GM21737 (cell line): ENCODE results near the gene GCLC.
"Not testable (repeated sequence)": the region's sequence is repeated elsewhere in the genome, so short reads cannot be mapped to it uniquely, and the experiment has no call there.

Source experiments
- ATAC-seq: cut with Tn5 transposase; IDR thresholded peaks from one replicate; pipeline ENCODE4 v1.9.1; 2021; ENCODE audit warnings: mild to moderate bottlenecking, moderate library complexity; ENCODE audit not compliant: unreplicated experiment

The GCLC gene

DNA sequence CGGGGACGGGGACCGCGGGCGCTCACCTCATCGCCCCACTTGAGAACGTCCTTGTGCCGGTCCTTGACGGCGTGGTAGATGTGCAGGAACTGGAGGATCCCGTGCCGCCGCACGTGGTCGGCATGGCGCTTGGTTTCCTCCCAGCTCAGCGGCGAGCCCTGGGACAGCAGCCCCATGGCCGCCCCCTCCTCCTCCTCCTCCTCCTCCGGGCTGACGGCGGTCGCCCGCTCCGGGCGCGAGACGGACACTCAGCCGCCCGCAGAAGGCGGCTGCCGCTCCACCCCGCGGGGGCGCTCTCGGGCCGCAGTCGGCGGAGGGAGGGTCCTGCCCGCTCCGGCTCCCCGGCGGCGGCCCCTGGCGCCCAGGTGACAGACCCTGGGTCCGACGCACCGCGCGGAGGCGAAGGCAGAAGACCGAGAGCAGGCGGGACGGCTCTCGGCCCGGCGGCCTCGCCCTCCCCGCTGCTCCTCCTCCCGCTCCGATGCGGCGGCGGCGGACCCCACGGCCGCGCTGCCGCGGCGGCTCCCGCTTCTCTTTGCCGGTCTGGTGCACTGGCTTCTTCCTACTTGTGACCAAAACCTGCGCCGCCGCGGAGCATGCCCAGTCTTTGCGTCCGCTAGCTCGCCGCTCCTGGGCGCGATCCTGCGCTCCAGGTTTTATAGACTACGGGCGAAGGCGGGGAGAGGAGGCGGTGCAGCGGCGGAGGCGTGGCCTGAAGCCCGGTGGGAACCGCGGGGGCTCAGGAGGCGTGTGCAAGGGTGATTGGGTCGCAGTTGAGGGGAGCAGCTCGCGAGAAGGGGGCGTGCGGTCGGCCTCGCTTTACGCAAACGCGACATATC is at the start of gene GCLC:
Gene GCLC (minus strand): TSS at position 632 of the 839 bp plus-strand sequence. CDS start 456 bp downstream, at position 176.
- ATAC-seq: peak; percentile 59

DNA sequence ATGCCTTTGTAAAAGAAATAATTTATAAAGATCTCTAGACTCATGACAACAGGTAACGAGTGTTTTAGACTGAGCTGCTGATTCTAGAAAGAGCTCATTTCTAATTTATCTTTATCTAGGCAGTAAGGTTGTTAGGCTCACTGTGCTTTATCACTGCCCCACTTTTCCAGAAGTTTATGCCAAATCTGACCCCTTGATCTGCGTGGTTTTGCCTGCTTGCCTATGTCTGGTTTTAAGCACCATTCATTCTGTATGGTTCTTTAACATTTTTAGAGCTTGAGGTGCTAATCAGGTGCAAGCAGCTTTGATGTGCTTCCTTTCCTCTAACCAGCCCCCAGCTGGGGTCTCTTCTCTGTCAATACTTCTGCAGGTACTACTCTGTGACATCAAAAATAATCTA is 49.7 kb upstream of the GCLC start:
- ATAC-seq: no peak

DNA sequence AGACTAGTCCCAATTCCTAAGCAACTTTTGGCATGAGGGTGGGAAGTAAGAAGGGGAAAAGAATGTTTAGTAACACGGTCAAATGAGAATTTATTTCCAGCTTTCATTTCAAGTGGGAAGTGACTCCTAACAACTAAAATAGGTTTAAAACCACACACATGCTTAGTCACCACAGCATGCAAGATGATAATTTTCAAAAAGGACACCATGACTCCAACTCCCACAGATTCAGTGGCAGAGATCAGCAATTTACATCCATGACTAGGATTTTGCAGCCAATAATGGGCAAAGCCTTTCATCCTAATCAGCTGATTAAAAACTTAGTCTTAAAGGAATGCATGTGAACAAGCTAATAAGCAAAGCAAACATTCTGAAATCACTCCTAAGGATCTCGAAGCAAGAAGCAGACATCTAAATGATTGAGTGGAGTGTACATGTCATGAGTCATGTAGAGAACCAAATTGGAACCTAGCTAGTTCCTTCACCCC is 48.1 kb upstream of the GCLC start:
- ATAC-seq: no peak

DNA sequence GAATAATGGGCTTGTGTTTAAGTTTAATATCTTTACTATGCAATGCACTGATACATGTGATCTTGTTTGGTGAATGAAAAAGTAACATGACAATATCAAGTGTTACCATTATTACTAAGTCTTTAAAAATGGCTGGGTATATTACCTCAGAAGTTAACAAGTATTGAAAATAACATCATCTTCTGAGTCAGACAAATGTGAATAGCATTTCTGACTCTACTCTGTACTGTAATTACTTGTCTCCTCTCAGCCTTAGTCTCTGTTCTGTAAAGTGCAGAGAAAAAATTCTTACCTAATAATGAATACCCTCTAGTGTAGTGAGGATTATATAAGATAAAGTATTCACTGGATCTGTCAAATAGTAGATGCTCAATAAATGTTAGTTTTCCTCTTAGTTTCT is 47.0 kb upstream of the GCLC start:
- ATAC-seq: no peak

DNA sequence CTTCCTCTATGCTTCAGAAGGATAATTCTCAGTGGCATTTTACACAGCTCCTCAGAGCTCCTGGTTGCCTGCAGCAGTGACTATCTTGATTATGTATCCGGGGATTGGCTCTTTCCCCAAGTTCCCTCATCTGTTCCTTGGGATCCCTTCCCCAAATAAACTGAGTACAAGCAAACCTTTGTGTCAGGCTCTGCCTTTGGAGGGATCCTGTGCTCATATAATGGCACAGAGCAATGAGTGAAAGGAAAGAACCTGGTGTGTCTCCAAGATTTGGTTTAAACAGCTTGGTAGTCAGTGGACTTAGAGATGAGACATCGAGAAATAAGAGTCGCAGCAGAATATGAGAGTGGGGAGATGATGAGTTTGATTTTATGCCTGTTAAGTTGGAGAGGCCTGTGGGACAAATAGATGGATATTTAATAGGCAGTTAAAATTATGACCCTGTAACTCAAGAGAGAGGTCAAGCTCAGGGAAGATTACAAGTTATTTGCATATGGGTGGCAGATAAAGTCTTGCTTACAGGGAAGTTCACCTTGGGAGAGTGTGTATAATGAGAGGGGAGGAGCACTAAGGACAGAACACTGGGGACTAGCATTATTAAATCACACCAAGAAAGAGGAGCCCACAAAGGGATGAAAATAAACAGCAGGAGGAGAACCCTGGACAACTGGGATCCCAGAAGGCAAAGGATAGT is 44.1 kb upstream of the GCLC start:
- ATAC-seq: no peak

DNA sequence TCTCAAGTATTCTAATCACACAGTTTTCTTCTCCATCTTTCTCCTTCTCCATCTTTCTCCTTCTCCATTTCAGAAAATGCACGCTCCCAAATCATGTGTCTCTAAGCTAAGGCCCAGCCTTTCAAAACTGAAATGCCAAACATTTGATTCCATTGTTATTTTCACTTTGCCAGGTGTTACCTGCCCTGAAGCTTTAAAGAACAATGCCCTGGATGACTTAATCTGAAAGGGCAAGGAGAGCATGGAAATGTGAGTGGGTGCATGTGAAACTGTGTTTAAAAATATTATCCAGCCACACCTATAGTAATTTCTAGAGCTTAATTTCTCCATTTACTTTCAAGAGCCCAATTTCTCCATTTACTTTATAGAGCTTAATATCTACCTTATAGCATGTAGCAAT is 42.4 kb upstream of the GCLC start:
- no peak for ATAC-seq

DNA sequence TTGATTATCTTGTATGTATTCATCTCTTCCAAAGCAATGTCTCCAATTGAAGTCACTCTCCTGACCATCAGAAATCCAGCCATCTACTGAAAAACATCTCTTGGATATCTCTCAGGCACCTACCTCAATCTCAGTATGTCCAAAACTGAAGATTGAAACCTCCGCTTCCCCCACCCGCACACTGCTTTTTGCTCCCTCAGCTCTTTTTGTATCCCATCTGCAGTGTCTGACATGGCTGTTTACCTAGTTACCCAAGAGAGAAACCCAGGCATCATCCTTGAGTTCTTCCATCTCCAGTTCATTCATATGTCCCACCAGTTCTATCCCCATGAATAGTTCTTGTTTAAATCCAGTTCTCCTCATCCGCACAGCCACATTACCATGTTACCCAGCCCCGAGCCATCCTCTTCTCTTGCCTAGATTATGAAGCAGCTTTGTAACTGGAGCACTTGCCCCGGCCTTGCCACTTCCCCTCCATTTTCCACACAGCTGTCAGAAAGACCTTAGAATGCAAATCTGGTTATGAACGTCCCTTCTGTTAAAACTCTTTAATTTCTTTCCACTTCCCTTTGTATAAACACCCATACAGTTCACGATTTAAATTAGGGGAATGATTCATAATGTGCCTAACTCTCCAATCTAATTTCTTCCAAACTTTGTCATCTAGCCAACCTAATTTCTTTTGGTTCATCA is 40.5 kb upstream of the GCLC start:
- no peak for ATAC-seq

DNA sequence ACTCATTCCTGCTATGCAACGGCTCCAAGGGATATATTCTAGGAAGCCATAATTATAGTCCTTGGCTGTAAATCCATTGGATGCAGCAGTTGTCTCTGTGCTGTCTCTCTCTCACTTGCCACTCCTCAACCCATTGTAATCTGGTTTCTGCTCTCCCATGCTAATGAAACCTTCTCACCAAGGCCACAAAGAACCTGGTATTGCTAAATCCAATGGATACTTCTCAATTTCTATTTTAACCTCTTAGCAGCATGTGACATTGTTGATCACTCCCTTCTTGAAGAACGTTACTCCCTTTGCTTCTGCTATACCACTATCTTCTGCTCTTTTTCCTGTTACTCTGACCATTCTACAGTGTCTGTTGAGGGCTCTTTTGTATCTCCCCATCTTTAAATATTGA is 39.8 kb upstream of the GCLC start:
- no peak for ATAC-seq

DNA sequence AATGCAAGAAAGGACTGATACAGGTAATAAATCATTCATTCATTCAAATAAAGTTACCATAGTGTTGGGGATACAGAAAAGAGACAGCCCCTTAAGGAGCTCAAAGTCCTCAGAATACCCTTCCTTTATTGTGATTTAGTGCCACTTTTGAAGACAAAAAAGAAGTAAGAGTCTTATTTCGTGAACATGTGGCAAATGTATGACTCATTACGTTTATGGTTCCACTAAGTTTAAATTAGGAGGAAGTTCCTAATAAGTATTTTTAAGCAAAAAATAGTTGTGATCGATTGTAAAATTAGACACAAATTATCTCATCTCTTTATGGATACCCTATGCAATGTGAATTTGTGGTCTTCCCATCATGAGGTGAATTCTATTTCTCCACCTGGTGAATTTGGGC is 38.5 kb upstream of the GCLC start:
- no peak for ATAC-seq

DNA sequence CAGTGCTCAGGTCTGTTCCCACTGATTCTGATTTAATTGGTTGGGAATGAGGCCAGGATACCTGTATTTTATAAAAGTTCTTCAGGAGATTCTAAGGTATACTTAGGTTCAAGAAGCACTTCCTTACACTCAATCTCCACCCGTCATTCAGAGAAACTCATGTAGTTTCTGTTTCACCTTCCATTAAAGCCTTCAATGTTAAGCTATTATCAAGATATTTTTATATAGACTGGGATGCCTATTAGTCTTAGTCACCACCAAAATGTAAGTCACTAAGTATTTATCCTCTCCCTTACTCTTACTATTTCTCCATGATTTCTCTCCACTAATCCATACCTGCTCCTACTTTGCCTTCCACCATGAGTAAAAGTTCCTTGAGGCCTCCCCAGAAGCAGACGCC is 38.1 kb upstream of the GCLC start:
- ATAC-seq: no peak

DNA sequence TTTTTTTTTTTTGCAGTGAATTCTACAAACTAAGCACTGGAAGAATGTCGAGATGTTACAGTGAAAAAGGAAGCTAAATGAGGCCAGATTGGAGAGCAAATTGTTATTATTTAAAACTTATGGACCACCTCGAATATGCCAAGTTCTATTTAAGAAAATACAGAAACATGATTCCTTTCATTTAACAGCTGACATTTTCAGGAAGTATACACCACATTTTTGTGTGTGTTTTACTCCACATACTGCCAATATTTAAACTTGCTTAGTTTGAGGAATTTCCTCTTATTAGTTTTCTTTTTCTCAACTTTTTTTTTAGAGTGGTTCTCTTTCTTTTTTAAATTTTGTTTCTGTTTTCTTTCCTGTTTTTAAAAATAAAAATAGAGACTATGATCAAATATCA is 37.0 kb upstream of the GCLC start:
- ATAC-seq: no peak

DNA sequence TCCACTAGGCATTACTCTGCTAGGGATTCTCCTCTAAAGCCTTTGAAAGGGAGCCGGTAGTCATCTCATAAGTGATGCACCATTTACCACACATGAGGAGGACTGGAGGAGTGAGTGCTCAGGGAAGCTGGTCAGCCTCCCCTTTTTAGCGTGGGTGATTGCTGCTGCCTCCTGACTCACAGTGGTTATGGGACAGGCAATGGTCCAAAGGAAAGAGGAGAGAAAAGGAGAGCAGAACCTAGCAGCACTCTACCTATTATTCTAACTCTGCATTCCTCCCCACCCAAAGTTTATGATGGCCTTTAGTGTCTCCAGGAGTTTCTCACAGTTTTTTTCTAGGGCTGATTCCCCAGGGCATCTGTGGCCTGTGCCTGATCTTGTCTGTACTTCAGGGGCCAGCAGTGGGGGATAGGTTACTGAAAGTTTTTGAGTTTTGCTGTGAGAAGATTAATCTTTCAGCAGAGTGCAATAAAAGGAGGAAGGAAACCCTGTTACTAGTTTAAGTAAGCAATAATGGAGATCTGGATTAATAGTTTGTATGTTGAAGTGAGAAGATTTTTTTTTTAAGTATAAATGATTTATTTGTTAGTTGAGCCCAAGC is 36.4 kb upstream of the GCLC start:
- ATAC-seq: no peak

DNA sequence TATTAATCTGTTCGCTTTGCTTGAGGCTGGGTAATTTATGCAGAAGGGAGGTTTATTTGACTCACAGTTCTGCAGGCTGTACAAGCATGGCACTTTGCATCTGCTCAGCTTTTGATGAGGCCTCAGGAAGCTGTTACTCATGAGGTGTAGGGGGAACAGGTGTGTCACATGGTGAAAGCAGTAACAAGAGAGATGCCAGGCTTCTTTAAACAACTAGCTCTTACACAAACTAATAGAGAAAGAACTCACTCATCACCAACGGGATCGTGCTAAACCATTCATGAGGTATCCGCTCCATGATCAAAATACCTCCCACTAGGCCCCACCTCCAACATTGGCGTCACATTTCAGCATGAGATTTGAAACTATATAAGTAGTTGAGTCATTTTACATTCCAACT is 34.4 kb upstream of the GCLC start:
- no peak for ATAC-seq

DNA sequence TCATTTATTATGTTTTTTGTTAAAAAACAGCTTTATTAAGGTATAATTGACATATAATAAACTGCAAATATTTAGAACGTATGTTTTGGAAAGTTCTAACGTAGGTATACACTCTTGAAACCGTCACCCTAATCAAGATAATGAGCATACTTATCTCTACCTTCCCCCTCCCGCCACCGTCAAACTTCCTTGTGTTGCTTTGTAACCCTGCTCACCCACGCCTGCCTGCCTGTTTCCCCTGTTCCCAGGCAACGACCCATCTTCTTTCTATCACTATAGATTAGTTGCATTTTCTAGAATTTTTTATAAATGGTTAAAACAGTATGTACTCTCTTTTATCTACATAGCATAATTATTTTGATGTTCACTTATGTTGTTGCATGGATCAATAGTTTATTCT is 33.5 kb upstream of the GCLC start:
- no peak for ATAC-seq

DNA sequence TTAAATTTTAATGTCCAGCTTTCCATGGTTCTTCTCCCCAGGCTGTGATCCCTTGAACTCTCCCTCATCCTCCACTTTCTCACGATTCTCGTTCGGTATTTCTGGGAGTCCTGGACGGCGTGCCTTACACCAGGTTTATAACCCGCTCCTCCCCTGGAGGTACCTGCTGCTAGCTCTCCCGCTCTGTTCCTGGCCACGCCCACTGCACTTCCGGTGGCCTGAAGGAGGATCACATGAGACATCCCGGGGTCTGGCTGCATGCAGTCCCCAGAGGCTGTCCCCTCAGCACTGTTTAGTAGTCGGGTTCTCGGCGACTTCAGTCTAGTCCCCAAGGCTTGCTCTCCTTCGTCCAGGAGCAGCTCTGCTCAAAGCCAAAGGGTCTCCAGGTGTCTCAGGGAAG is 28.4 kb upstream of the GCLC start:
- ATAC-seq: no peak

DNA sequence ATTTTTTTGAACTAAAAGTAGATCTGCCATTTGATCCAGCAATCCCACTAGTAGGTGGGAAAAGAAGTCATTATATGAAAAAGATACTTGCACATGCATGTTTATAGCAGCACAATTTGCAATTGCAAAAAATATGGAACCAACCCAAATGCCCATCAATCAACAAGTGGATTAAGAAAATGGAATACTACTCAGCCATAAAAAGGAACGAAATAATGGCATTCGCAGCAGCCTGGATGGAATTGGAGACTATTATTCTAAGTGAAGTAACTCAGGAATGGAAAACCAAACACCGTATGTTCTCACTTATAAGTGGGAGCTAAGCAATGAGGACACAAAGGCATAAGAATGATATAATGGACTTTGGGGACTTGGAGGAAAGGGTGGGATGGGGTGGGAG is 27.5 kb upstream of the GCLC start:
- not testable (repeated sequence) for ATAC-seq

DNA sequence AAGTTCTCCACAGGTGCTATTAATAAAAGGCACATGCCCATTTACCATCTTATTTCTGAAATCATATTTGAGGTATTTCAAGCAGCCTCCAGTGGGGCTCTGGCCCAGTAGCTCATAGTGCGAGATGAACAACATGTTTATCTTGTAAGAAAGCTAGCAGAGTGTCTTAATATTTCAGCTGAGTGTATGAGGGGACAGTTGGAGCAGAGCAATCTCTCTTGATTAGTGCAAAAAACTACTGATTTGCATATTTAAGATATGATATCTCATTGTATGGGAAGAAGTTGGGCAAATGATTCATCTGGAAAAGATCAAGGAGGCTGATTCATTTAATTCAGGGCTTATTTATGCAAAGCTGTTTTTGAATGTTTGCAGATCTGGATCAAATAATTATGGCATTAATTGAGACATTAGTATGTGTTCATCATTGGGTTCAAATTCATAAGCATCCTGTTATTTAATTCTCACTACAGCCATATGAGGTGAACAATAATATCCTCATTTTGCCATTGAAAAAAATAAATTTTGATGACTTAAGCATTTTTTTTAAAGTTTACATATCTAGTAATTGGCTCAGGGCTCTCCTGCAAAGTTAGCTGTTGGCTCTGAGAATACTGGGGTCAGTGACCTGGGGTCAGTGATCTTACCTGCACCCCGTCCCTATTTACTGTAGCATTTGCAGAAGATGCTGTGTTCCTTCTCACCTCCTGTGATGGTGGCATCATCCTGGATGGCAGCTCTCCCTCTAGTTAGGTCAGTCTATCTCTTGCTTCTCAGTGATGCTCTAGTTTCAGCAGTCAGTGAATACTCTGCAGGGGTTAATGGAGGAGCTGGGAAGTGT is 24.1 kb upstream of the GCLC start:
- no peak for ATAC-seq

DNA sequence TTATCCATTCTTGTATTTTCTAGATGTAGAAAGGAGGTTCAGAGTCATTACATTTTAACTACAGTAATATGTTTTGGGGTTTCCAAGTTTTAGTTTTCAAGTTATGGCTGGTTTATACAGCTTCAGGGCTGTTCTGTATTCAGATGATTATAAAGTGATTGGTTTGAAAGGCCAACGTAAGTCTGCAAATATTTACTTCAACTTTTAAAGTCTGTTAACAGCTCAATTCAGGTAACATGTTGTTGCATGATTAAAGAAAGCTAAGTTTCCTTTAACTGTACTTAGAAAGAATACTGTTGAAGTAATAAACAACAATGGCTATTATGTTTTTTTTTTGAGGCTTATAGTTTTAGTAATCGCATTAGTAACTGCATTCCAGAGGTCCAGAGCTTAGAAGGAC is 22.8 kb upstream of the GCLC start:
- no peak for ATAC-seq

DNA sequence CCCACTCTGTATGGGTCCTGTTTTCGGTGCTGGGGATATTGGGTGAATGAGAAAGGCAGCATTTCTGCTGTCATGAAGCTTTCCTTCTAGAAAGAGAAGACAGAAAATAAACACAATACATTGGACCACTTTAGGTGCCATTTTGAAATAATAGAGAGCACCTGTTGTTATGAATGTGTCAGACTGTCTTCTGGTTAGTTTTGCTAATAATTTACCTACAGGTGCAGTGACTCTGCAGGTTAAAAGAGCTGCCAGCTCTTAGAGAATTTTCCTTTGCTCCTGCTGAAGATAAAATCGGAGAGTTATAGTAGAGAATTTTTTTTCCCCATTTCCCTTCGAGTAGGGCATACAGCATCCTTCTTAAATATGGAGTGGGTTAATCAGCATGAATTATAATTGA is 21.9 kb upstream of the GCLC start:
- ATAC-seq: no peak

DNA sequence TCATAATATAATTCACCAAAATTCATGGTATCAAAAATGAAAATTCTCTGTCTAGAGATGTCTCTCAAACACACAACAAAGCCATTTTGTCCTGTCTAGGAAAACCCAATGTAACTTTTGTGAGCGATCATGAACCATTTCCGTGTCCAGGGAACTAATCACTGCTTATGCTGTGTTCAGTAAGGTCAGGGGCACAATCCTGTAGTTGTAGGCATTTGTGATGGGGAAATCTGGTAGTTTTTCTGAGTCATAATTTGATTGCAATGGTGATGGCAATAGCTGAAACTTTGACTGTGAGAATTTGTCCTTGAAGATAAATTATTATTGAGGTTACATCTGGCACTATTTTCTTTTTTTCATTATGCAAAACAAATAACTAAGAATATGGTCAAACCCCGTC is 21.0 kb upstream of the GCLC start:
- no peak for ATAC-seq
